Measurements from ENCODE around the gene CLNK.

CLNK gene

DNA sequence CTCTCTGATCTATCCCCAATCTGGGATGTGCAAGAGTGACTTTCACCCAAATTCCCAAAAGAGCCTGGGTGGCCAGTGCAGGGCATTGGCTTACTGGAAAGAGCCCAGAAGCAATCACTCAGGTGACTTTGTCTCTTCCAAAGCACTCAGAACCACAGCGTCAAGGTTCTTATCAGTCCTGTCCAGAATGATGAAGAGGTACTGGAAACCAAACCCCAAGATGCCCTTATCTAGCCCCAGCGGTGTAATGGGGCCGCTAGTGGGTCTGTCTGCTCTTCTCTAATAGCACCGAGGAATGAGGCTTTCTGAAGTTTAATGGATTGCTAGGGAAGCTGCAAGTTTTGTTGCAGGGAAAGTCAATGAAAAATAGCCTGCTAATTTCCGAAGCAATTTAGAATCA is 21.6 kb downstream of the CLNK start:
- no peaks in the 10 kb centered on the region for H3K36me3 ChIP-seq (ENCODE audit: control insufficient read depth, low read length)
- no peaks in the 10 kb centered on the region for H3K9me3 ChIP-seq (ENCODE audit: control insufficient read depth, insufficient read depth, low read length)
- H3K4me3 ChIP-seq (ENCODE audit: low read length) = no peak overlapping the region
- no peak overlapping the region for H3K4me2 ChIP-seq (ENCODE audit: low read length)
- H3K4me1 ChIP-seq (ENCODE audit: control insufficient read depth, low read length) = no peaks in the 10 kb centered on the region
- peaks cover 6% of the 10 kb centered on the region; the same call in 1 of the 2 replicates for H3K27me3 ChIP-seq (ENCODE audit: control insufficient read depth, low read length)
- H4K20me1 ChIP-seq (ENCODE audit: control insufficient read depth, insufficient read depth, low read depth, low read length) = no peaks in the 10 kb centered on the region
- H3K79me2 ChIP-seq (ENCODE audit: control insufficient read depth, low read length) = no peaks in the 10 kb centered on the region
- H3K27ac ChIP-seq (ENCODE audit: low read depth, low read length) = no peak overlapping the region
- no peaks in the 10 kb centered on the region for H3K9me2 ChIP-seq (replicated peaks; ENCODE audit: control insufficient read depth, low read length)
- H3F3A ChIP-seq (ENCODE audit: control insufficient read depth, insufficient read depth) = no peaks in the 10 kb centered on the region
- TF ChIP-seq, protein P1, sequence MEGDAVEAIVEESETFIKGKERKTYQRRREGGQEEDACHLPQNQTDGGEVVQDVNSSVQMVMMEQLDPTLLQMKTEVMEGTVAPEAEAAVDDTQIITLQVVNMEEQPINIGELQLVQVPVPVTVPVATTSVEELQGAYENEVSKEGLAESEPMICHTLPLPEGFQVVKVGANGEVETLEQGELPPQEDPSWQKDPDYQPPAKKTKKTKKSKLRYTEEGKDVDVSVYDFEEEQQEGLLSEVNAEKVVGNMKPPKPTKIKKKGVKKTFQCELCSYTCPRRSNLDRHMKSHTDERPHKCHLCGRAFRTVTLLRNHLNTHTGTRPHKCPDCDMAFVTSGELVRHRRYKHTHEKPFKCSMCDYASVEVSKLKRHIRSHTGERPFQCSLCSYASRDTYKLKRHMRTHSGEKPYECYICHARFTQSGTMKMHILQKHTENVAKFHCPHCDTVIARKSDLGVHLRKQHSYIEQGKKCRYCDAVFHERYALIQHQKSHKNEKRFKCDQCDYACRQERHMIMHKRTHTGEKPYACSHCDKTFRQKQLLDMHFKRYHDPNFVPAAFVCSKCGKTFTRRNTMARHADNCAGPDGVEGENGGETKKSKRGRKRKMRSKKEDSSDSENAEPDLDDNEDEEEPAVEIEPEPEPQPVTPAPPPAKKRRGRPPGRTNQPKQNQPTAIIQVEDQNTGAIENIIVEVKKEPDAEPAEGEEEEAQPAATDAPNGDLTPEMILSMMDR (IDR thresholded peaks at IDR 0.05; ENCODE audit: low read depth, low read length, poor library complexity, severe bottlenecking) = no peak
- no peak for TF ChIP-seq EZH2phosphoT487 (IDR thresholded peaks at IDR 0.05; ENCODE audit: borderline replicate concordance, low read length)

DNA sequence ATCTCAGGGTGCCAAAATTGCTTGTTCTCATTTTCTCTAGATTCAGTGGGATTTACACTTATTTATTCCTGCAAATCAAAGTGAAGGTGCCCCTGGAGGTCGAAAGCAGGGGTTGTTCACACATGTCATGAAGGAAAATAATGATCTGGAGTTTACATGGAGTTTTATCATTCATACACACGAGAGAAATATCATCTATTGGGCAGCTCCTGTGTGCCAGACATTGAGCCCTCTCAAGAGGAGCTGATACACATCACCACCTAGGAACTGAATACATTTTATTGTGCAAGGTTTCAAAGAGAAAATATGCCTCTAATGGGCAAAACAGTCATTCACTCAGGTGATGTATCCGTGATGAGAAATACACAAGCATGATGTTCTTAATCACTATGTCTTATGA is 23.5 kb downstream of the CLNK start:
- H4K20me1 ChIP-seq (ENCODE audit: control insufficient read depth, insufficient read depth, low read depth, low read length) = no peaks in the 10 kb centered on the region
- no peaks in the 10 kb centered on the region for H3K79me2 ChIP-seq (ENCODE audit: control insufficient read depth, low read length)
- no peak overlapping the region for H3K4me3 ChIP-seq (ENCODE audit: low read length)
- TF ChIP-seq, protein P1 (IDR thresholded peaks at IDR 0.05; ENCODE audit: low read depth, low read length, poor library complexity, severe bottlenecking) = no peak
- TF ChIP-seq EZH2phosphoT487 (IDR thresholded peaks at IDR 0.05; ENCODE audit: borderline replicate concordance, low read length) = no peak
- 0 out of 2 replicates have a peak, but pooled peaks cover 3% of the 10 kb centered on the region for H3K27me3 ChIP-seq (ENCODE audit: control insufficient read depth, low read length)
- H3K27ac ChIP-seq (ENCODE audit: low read depth, low read length) = no peak overlapping the region
- H3K9me3 ChIP-seq (ENCODE audit: control insufficient read depth, insufficient read depth, low read length) = no peaks in the 10 kb centered on the region
- H3K4me1 ChIP-seq (ENCODE audit: control insufficient read depth, low read length) = no peaks in the 10 kb centered on the region
- H3K4me2 ChIP-seq (ENCODE audit: low read length) = no peak overlapping the region
- H3K36me3 ChIP-seq (ENCODE audit: control insufficient read depth, low read length) = no peaks in the 10 kb centered on the region
- H3K9me2 ChIP-seq (replicated peaks; ENCODE audit: control insufficient read depth, low read length) = no peaks in the 10 kb centered on the region
- no peaks in the 10 kb centered on the region for H3F3A ChIP-seq (ENCODE audit: control insufficient read depth, insufficient read depth)

DNA sequence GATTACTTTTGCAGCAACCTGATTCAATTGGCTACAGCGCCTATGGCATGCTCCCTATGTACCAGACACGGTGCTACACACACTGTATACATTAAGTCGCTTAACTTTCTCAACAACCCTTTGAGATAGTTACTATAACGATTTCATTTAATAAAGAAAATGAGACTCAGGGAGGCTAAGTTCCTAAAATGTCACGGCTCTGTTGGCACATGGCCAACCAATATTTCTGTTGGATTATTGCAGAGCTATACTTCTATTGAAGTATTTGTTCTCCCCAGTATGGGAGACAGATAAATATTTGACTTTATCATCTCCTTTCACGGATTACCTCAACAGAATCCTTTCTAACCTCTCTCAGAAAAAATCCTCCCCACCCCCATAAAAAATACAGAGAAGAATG is 25.3 kb downstream of the CLNK start:
- Histone ChIP-seq H3K27ac (ENCODE audit: low read depth, low read length) (no peak overlapping the region), H3K79me2 (ENCODE audit: control insufficient read depth, low read length) (no peaks in the 10 kb centered on the region), H3K4me1 (ENCODE audit: control insufficient read depth, low read length) (no peaks in the 10 kb centered on the region), H3K36me3 (ENCODE audit: control insufficient read depth, low read length) (no peaks in the 10 kb centered on the region), H3K27me3 (ENCODE audit: control insufficient read depth, low read length) (0 out of 2 replicates have a peak, but pooled peaks cover 3% of the 10 kb centered on the region), H3K9me3 (ENCODE audit: control insufficient read depth, insufficient read depth, low read length) (no peaks in the 10 kb centered on the region), H3K9me2 (replicated peaks; ENCODE audit: control insufficient read depth, low read length) (no peaks in the 10 kb centered on the region), H3F3A (ENCODE audit: control insufficient read depth, insufficient read depth) (no peaks in the 10 kb centered on the region), H4K20me1 (ENCODE audit: control insufficient read depth, insufficient read depth, low read depth, low read length) (no peaks in the 10 kb centered on the region), H3K4me3 (ENCODE audit: low read length) (no peak overlapping the region), H3K4me2 (ENCODE audit: low read length) (no peak overlapping the region)
- TF ChIP-seq, protein P1 (IDR thresholded peaks at IDR 0.05; ENCODE audit: low read depth, low read length, poor library complexity, severe bottlenecking) = no peak
- TF ChIP-seq EZH2phosphoT487 (IDR thresholded peaks at IDR 0.05; ENCODE audit: borderline replicate concordance, low read length) = no peak

Data from DOHH2 (cell line).